MCF 10A (cell line): ENCODE results near the gene UVRAG. TPM values are rescaled to one million over a fixed set of nuclear protein-coding genes. Genes with fewer than 3 reads are reported as not detected.
"Not testable (repeated sequence)": the region's sequence is repeated elsewhere in the genome, so short reads cannot be mapped to it uniquely, and the experiment has no call there.

Experiments used
- BruUV-seq: library from RNA; stranded (reverse); fragments of 400-500 nt; replicated peaks from 2 replicates; lab custom pipeline; 2021; lab: Mats Ljungman, UMichigan
- CTCF ChIA-PET: fragments of 300-600 bp; sonication (Branson Sonifier 250); formaldehyde crosslinking; extraction: SDS; loops from one replicate; lab custom pipeline; 2021; ENCODE audit warnings: antibody characterized with exemption, inconsistent platforms; lab: Yijun Ruan, JAX
- POLR2A ChIA-PET: fragments of 300-600, 350-650 bp; sonication (Branson Sonifier 250); formaldehyde crosslinking; extraction: SDS; loops from one replicate; lab custom pipeline; 2020; ENCODE audit warnings: antibody characterized with exemption, inconsistent platforms; lab: Yijun Ruan, JAX
- DNase-seq: peaks from one replicate; pipeline ENCODE4 v3.0.0-alpha.2; 2018; ENCODE audit not compliant: unreplicated experiment
- H3K27ac Mint-ChIP-seq: one replicate; pipeline ENCODE4 v1.8.0; 2022; ENCODE audit warnings: mild to moderate bottlenecking, low read depth, mixed read lengths; ENCODE audit not compliant: unreplicated experiment
- H3K27me3 Mint-ChIP-seq: one replicate; pipeline ENCODE4 v1.8.0; 2022; ENCODE audit warnings: mixed read lengths; ENCODE audit not compliant: insufficient read depth, unreplicated experiment
- H3K36me3 Mint-ChIP-seq: one replicate; pipeline ENCODE4 v1.8.0; 2022; ENCODE audit warnings: mild to moderate bottlenecking, moderate library complexity, mixed read lengths; ENCODE audit not compliant: insufficient read depth, unreplicated experiment
- H3K4me1 Mint-ChIP-seq: one replicate; pipeline ENCODE4 v1.8.0; 2022; ENCODE audit warnings: mixed read lengths; ENCODE audit not compliant: insufficient read depth, unreplicated experiment
- H3K4me3 Mint-ChIP-seq: one replicate; pipeline ENCODE4 v1.8.0; 2022; ENCODE audit warnings: mild to moderate bottlenecking, moderate library complexity, mixed read lengths; ENCODE audit not compliant: unreplicated experiment
- H3K9me3 Mint-ChIP-seq: one replicate; pipeline ENCODE4 v1.8.0; 2022; ENCODE audit warnings: mixed read lengths; ENCODE audit not compliant: unreplicated experiment
- intact Hi-C: fragments of 100-400 bp; cut with micrococcal nuclease; formaldehyde crosslinking; loops from 2 replicates; pipeline ENCODE4 v1.14.1; 2022
- total RNA-seq: library from RNA; stranded (reverse); gene quantifications from 2 replicates; pipeline ENCODE4 v1.2.3, GENCODE V29; 2022
- TF ChIP-seq, protein P1 (sequence below): fragments of 200-600 bp; IDR thresholded peaks from one replicate; pipeline ENCODE4 v1.8.0; 2022; ENCODE audit warnings: antibody characterized with exemption, mild to moderate bottlenecking; ENCODE audit not compliant: unreplicated experiment

Gene UVRAG
- total RNA-seq, 1 experiment from 2014 or later, result 12.4 TPM

DNA sequence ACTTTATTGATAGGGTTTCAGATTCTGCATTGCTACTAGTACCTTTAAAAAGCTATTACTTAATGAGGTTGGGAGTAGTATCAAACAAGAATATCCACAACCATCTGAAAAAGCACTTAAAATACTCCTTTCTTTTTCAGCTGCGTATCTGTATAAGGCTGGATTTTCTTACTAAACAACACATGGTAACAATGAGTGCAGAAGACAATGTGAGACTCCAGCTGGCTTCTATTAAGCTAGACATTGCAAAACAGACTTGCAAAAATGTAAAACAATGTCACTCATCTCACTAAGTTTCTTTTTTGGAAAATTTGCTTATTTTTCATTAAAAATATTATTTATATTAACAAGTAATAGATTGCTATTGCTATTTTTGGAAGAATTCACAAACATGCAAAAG, 258.7 kb downstream of the UVRAG start:
- peaks cover 8% of the 10 kb centered on the region for H3K36me3 Mint-ChIP-seq
- H3K4me3 Mint-ChIP-seq, result no peak overlapping the region
- no peaks in the 10 kb centered on the region for H3K27me3 Mint-ChIP-seq
- ChIA-PET CTCF (no interaction called here), POLR2A (no interaction called here)
- H3K27ac Mint-ChIP-seq, result no peak overlapping the region
- TF ChIP-seq, protein P1, sequence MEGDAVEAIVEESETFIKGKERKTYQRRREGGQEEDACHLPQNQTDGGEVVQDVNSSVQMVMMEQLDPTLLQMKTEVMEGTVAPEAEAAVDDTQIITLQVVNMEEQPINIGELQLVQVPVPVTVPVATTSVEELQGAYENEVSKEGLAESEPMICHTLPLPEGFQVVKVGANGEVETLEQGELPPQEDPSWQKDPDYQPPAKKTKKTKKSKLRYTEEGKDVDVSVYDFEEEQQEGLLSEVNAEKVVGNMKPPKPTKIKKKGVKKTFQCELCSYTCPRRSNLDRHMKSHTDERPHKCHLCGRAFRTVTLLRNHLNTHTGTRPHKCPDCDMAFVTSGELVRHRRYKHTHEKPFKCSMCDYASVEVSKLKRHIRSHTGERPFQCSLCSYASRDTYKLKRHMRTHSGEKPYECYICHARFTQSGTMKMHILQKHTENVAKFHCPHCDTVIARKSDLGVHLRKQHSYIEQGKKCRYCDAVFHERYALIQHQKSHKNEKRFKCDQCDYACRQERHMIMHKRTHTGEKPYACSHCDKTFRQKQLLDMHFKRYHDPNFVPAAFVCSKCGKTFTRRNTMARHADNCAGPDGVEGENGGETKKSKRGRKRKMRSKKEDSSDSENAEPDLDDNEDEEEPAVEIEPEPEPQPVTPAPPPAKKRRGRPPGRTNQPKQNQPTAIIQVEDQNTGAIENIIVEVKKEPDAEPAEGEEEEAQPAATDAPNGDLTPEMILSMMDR, result no peak
- DNase-seq, result no peak
- no peaks in the 10 kb centered on the region for H3K9me3 Mint-ChIP-seq
- no peaks in the 10 kb centered on the region for H3K4me1 Mint-ChIP-seq
- intact Hi-C loops, result no loop called here
- no TSS peak for BruUV-seq

DNA sequence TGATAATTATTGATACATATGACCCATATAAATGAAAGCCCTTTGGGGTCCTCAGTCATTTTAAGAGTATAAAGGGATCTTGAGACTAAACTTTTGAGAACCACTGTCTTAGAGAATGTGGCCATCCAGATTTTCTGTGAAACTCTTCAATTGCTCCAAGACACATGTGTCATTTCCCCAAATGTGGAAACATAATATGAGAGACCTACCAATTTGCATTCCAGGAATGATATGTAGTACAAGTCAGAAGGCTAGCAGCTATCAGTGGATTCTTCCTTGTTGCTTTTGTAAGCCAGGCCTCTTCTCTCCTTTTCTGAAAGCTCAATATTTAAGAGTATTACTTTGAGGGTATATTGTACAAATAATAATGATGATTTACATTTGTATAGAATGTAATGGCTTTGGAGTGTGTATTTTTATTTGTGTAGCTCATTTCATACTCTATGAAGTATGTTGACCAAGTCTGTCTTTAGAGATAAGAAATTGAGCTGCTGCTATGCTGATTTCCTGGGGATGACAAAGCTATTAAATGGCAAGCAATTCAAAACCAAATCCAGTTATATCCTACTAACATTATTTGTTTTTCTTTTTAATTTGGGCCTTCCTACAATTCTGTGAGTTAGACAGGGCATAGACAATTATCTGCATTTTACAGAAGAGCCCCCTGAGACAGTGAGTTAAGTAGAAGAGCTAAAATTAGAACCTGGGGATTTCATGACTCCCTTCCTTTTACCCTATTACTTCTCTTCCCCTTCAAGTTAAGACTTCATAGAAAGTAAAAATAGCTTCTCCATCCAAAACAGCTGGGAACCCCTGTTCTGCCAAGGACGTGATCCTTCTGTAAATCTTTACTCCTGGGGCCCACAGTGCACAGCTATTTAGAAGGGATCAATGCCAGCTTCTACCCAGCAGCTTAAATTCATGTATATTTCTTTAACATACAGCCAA, 259.4 kb downstream of the UVRAG start:
- CTCF ChIA-PET, result interaction anchor here (0.6 to 1.0 kb wide), 2 partner anchors 35 to 178 kb away, joined by 3 to 4 read pairs; no protein-coding TSS in a partner anchor
- intact Hi-C loops, result no loop called here
- TF ChIP-seq, protein P1, result no peak
- no peaks in the 10 kb centered on the region for H3K9me3 Mint-ChIP-seq
- no peak for DNase-seq
- H3K27me3 Mint-ChIP-seq, result no peaks in the 10 kb centered on the region
- no peak overlapping the region for H3K27ac Mint-ChIP-seq
- no peak overlapping the region for H3K4me3 Mint-ChIP-seq
- POLR2A ChIA-PET, result no interaction called here
- no peaks in the 10 kb centered on the region for H3K4me1 Mint-ChIP-seq
- no TSS peak for BruUV-seq
- peaks cover 6% of the 10 kb centered on the region for H3K36me3 Mint-ChIP-seq

DNA sequence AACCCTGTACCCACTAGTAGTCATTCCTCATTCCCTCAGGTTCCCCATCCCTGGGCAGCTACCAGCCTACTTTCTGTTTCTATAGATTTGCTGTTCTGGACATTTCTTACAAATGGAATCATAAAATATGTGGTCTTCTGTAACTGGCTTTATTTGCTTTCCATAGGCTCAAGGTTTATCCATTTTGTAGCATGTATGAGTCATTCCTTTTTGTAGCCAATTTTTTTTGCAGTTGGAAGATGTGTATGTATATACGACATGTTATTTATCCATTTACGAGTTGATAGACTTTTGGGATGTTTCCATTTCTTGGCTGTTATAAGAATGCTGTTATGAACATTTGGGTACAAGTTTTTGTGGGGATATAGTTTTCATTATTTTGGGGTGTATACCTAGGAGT, 260.7 kb downstream of the UVRAG start:
- no peaks in the 10 kb centered on the region for H3K4me1 Mint-ChIP-seq
- intact Hi-C loops, result no loop called here

DNA sequence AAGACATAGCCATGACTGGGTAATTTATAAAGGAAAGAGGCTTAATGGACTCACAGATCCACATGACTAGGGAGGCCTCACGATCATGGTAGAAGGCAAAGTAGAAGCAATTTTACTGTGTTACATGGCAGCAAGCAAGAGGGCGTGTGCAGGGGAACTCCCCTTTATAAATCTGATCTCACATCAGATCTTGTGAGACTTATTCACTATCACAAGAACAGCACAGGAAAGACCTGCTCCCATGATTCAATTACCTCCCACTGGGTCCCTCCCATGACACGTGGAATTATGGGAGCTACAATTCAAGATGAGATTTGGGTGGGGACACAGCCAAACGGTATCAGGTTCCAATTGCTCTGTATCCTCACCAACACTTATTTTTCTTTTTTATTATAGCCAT, 261.2 kb downstream of the UVRAG start:
- BruUV-seq, intact Hi-C loops, H3K4me3 Mint-ChIP-seq, H3K4me1 Mint-ChIP-seq, H3K36me3 Mint-ChIP-seq, POLR2A ChIA-PET, H3K9me3 Mint-ChIP-seq, H3K27ac Mint-ChIP-seq, H3K27me3 Mint-ChIP-seq, DNase-seq: not testable (repeated sequence)
- CTCF ChIA-PET, result interaction anchor here (0.7 kb wide), 1 partner anchor 179 kb away, joined by 4 read pairs; no protein-coding TSS in a partner anchor

More for the DNA sequence above, 260.7 kb downstream of the UVRAG start:
- ChIA-PET CTCF (interaction anchor here (0.7 kb wide), 1 partner anchor 178 kb away, joined by 4 read pairs; no protein-coding TSS in a partner anchor), POLR2A (no interaction called here)
- TF ChIP-seq, protein P1, result no peak
- DNase-seq, result no peak
- H3K9me3 Mint-ChIP-seq, result no peaks in the 10 kb centered on the region
- H3K27me3 Mint-ChIP-seq, result no peaks in the 10 kb centered on the region
- H3K27ac Mint-ChIP-seq, result no peak overlapping the region
- H3K36me3 Mint-ChIP-seq, result no peaks in the 10 kb centered on the region
- no peak overlapping the region for H3K4me3 Mint-ChIP-seq
- no TSS peak for BruUV-seq
